Thoracic aorta (tissue), 2 donors: ENCODE results near the gene EXOSC1. TPM values are rescaled to one million over a fixed set of nuclear protein-coding genes. Genes with fewer than 3 reads are reported as not detected.

ENCODE experiments used
- ATAC-seq: fragments of 150-250 bp; one replicate; pipeline ENCODE4 v1.8.0; 2017; ENCODE audit warnings: low read depth; ENCODE audit not compliant: insufficient number of reproducible peaks, low FRiP score
- DNase-seq: peaks from one replicate; pipeline ENCODE4 v3.0.0-alpha.2; 2020; ENCODE audit warnings: low spot score
- H3K27ac ChIP-seq, 2 donors: fragments of 200-600 bp; sonication (generic); 1 replicate in 1 of 2; 2 replicates in 1 of 2; pipeline ENCODE4 v1.5.1; 2016; ENCODE audit warnings: mild to moderate bottlenecking in 2 of 2, moderate library complexity in 2 of 2
- H3K27me3 ChIP-seq: fragments of 200-600 bp; sonication (generic); replicated peaks from 2 replicates; pipeline ENCODE4 v1.6.0; 2016; ENCODE audit warnings: mild to moderate bottlenecking; ENCODE audit not compliant: insufficient read depth
- H3K36me3 ChIP-seq: fragments of 200-600 bp; sonication (generic); one replicate; pipeline ENCODE4 v1.5.1; 2016
- H3K4me1 ChIP-seq, 2 donors: fragments of 200-600 bp; sonication (generic); 1 replicate in 1 of 2; 2 replicates in 1 of 2; pipeline versions ENCODE4 v1.5.1 to v1.6.0; 2016; ENCODE audit warnings: low read depth in 2 of 2, mild to moderate bottlenecking in 1 of 2; ENCODE audit not compliant: control insufficient read depth in 1 of 2
- H3K4me3 ChIP-seq: fragments of 200-600 bp; sonication (generic); 2 replicates; pipeline ENCODE4 v1.5.1; 2016; ENCODE audit warnings: mild to moderate bottlenecking
- H3K9me3 ChIP-seq: fragments of 200-600 bp; sonication (generic); 2 replicates; pipeline ENCODE4 v1.5.1; 2016
- total RNA-seq, 2 donors: library from RNA; depleted of rRNA; stranded (reverse); fragments of >200 nt; gene quantifications; one replicate each; pipeline versions ENCODE4 v1.1.0 to v1.2.3, GENCODE V29; 2016
- TF ChIP-seq, protein P1 (sequence below): fragments of 200-600 bp; sonication (generic); IDR thresholded peaks from one replicate; pipeline ENCODE4 v1.5.1; 2019; ENCODE audit warnings: antibody characterized with exemption

Gene EXOSC1
- total RNA-seq, 2 donors from 2014 or later, result 23.4 to 38.0 TPM

GRCh38 chr10:97459933-97460332 lies 14.1 kb upstream of the EXOSC1 start:
- H3K9me3 ChIP-seq, result no peaks in the 10 kb centered on the region
- no peaks in the 10 kb centered on the region for H3K27me3 ChIP-seq
- DNase-seq, result no peak
- peaks cover 88% of the 10 kb centered on the region for H3K36me3 ChIP-seq
- TF ChIP-seq, protein P1, sequence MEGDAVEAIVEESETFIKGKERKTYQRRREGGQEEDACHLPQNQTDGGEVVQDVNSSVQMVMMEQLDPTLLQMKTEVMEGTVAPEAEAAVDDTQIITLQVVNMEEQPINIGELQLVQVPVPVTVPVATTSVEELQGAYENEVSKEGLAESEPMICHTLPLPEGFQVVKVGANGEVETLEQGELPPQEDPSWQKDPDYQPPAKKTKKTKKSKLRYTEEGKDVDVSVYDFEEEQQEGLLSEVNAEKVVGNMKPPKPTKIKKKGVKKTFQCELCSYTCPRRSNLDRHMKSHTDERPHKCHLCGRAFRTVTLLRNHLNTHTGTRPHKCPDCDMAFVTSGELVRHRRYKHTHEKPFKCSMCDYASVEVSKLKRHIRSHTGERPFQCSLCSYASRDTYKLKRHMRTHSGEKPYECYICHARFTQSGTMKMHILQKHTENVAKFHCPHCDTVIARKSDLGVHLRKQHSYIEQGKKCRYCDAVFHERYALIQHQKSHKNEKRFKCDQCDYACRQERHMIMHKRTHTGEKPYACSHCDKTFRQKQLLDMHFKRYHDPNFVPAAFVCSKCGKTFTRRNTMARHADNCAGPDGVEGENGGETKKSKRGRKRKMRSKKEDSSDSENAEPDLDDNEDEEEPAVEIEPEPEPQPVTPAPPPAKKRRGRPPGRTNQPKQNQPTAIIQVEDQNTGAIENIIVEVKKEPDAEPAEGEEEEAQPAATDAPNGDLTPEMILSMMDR, result no peak
- no peak overlapping the region for H3K27ac ChIP-seq
- H3K4me3 ChIP-seq, result no peak overlapping the region
- H3K4me1 ChIP-seq, result peaks cover 1 to 3% of the 10 kb centered on the region in 2 donors
- no peak for ATAC-seq

DNA sequence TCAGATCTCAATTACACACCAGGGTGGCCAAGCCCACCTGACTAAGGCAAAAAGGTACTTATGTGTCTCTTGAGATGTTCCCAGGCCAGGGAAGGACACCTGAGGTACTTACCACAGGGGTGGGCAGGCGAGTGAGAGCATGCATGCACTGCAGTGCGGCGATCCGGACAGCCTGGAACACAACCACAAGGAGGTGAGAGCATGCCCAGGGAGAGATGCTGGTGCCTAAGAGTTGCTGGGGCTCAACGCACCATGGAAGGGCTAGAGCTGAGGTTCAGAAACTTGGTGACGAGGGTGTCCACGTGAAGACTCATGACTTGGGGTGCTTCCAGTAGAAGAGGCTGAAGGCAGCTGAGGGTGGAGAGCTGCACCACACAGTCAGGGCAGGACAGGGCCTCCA lies 13.3 kb upstream of the EXOSC1 start:
- Histone ChIP-seq H3K27ac (no peak overlapping the region), H3K36me3 (peaks cover 81% of the 10 kb centered on the region), H3K4me3 (no peak overlapping the region), H3K27me3 (no peaks in the 10 kb centered on the region), H3K4me1 (peaks cover 3 to 11% of the 10 kb centered on the region in 2 donors), H3K9me3 (no peaks in the 10 kb centered on the region)
- TF ChIP-seq, protein P1, result no peak
- DNase-seq, result no peak
- no peak for ATAC-seq

- TF ChIP-seq, protein P1, result no peak
- DNase-seq, result no peak
- ATAC-seq, result no peak
- H3K36me3 ChIP-seq, result peaks cover 70% of the 10 kb centered on the region
- peaks cover 3 to 18% of the 10 kb centered on the region in 2 donors for H3K4me1 ChIP-seq
- H3K9me3 ChIP-seq, result no peaks in the 10 kb centered on the region
- H3K4me3 ChIP-seq, result no peak overlapping the region
- no peak overlapping the region for H3K27ac ChIP-seq
- H3K27me3 ChIP-seq, result no peaks in the 10 kb centered on the region
Measured at GRCh38 chr10:97456686-97457065, 10.9 kb upstream of the EXOSC1 start.

- TF ChIP-seq, protein P1, result no peak
- H3K27me3 ChIP-seq, result no peaks in the 10 kb centered on the region
Measured at GRCh38 chr10:97456034-97456685, 10.4 kb upstream of the EXOSC1 start.

DNA sequence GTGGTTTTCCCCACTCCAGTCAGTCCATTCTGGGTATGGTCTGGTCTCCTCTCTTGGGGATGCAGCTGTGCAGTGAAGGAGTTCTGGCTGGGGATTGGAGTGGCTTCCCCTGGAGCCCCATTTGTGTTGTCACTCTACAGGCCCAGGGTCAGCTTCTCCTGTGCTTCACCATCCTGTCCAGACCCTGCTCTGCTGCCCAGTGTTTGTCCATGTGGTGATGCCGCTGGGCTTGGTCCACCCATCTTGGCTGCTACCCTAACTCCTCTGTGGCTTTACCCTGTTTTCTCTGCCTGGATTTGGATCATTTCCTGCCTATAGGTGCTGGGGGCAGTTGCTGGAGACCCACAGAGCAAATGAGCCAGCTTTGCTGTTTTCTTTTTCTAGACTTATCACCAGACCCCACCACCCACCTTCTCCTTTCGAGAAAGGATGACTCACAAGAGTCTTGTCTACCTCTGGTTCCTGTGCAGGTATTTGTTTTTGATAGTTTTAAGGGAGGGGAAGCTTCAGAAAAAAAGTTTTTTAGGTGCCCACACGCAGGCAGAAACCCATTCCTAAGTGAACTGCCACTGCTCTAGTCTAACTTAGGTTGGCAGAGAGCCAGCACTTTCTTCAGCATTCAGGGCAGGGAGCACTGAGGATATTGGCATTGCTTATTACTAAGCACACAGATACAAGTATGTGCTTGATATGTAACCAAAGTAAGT lies 8.7 kb upstream of the EXOSC1 start:
- peaks cover 5 to 28% of the 10 kb centered on the region in 2 donors for H3K4me1 ChIP-seq
- peaks cover 48% of the 10 kb centered on the region for H3K36me3 ChIP-seq
- H3K27ac ChIP-seq, result peak overlapping the region; percentile 37 to 41
- DNase-seq (no peak), ATAC-seq (no peak)
- TF ChIP-seq, protein P1, result no peak
- no peaks in the 10 kb centered on the region for H3K27me3 ChIP-seq
- no peak overlapping the region for H3K4me3 ChIP-seq
- H3K9me3 ChIP-seq, result no peaks in the 10 kb centered on the region

More at GRCh38 chr10:97456034-97456685, 10.4 kb upstream of the EXOSC1 start:
- peak overlapping the region; percentile 28 to 37 for H3K27ac ChIP-seq
- no peak overlapping the region for H3K4me3 ChIP-seq
- no peaks in the 10 kb centered on the region for H3K9me3 ChIP-seq
- peaks cover 3 to 20% of the 10 kb centered on the region in 2 donors for H3K4me1 ChIP-seq
- DNase-seq (no peak), ATAC-seq (no peak)
- peaks cover 64% of the 10 kb centered on the region for H3K36me3 ChIP-seq
